ENCODE measurements around the gene NFX1.

GRCh38 chr9:33244137-33244784 lies 46.1 kb upstream of the NFX1 start:
- TF ChIP-seq CTCF (tag by site-specific recombination; IDR thresholded peaks at IDR 0.05) (no peak), ZNF670 (tag by site-specific recombination; IDR thresholded peaks at IDR 0.05; ENCODE audit: low read depth) (no peak), ZNF639 (tag by site-specific recombination; IDR thresholded peaks at IDR 0.05) (no peak), PATZ1 (tag by site-specific recombination; IDR thresholded peaks at IDR 0.05) (no peak), ZEB2 (tag by site-specific recombination; IDR thresholded peaks at IDR 0.05) (no peak), ZNF354C (tag by site-specific recombination; IDR thresholded peaks at IDR 0.05; ENCODE audit: borderline replicate concordance, low read depth) (no peak)
